ENCODE measurements around the gene LTBP3. TPM values are rescaled to one million over a fixed set of nuclear protein-coding genes. Genes with fewer than 3 reads are reported as not detected.

The LTBP3 gene
- 100 to 1,000 TPM; 104 to 189 (median 128) TPM for polyA plus RNA-seq (ENCODE audit: insufficient read length in 10 of 10)
- long read RNA-seq, donor 1, partial matches to known transcripts: 385 of 390 reads
- long read RNA-seq, donor 1, other reads (novel, unspliced or antisense): 0 of 390 reads
- long read RNA-seq, donor 2, partial matches to known transcripts: 234 of 268 reads
- long read RNA-seq, donor 2, other reads (novel, unspliced or antisense): 32 of 268 reads
- long read RNA-seq, donor 3: 0 reads
- long read RNA-seq, donor 4, partial matches to known transcripts: 350 of 360 reads
- long read RNA-seq, donor 4, other reads (novel, unspliced or antisense): 8 of 360 reads
- long read RNA-seq, donor 5, partial matches to known transcripts: 81 of 94 reads
- long read RNA-seq, donor 5, other reads (novel, unspliced or antisense): 0 of 94 reads
- long read RNA-seq, donor 6, partial matches to known transcripts: 296 of 309 reads
- long read RNA-seq, donor 6, other reads (novel, unspliced or antisense): 10 of 309 reads
- long read RNA-seq, donor 7, partial matches to known transcripts: 84 of 91 reads
- long read RNA-seq, donor 7, other reads (novel, unspliced or antisense): 5 of 91 reads
- long read RNA-seq, donor 8, partial matches to known transcripts: 20 of 21 reads
- long read RNA-seq, donor 8, other reads (novel, unspliced or antisense): 0 of 21 reads
- long read RNA-seq, donor 9, partial matches to known transcripts: 6 of 7 reads
- long read RNA-seq, donor 9, other reads (novel, unspliced or antisense): 0 of 7 reads

DNA sequence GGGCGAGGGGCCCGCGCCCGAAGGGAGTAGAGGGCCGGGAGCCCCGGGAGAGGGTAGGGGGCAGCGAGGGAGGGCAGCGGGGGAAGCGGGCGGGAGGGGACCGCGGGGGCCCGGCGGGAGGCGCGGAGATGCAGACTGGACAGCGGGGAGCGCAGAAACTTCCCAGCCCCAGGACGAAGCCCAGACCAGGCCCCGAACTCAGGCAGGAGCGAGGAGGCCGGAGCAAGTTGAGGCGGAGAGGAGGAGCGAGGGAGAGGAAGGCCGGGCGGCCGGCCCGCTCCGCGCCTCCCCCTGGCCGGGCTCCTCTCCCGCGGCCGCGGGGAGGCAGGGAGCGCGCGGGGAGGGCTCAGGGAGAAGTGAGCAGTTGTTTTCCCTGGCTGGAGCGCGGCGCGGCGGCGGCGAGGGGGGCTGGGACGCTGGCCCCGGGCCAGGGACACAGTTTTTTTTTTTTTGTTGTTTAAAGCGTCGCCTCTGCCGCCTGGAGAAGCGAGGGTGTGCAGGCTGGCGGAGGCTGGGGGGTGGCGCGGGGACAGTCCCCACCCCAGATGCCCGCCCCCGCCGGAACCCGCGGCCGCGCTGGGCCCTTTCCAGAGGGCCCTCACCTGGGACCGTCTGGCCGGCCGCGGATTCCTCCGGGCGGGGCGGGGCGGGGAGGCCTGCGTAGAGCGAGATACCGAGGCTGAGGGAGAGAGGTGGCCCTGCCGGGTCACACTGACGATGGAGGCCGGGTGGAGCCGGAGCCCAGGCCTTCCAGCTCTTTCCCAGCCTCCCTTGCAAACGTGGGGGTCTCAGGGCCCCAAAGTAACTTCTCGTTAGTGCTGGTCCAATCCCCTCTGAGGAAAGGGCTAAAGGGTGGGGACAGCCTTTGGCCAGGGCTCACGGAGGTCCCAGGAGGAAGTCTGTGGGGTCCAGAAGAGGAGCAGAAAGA lies at the start of gene LTBP3:
Gene LTBP3, minus strand, starts transcription at position 358 of the 928 bp plus-strand sequence. CDS start 400 bp downstream, outside the sequence.
- DNase-seq: peak; percentile 90 to 96 (median 93)

DNA sequence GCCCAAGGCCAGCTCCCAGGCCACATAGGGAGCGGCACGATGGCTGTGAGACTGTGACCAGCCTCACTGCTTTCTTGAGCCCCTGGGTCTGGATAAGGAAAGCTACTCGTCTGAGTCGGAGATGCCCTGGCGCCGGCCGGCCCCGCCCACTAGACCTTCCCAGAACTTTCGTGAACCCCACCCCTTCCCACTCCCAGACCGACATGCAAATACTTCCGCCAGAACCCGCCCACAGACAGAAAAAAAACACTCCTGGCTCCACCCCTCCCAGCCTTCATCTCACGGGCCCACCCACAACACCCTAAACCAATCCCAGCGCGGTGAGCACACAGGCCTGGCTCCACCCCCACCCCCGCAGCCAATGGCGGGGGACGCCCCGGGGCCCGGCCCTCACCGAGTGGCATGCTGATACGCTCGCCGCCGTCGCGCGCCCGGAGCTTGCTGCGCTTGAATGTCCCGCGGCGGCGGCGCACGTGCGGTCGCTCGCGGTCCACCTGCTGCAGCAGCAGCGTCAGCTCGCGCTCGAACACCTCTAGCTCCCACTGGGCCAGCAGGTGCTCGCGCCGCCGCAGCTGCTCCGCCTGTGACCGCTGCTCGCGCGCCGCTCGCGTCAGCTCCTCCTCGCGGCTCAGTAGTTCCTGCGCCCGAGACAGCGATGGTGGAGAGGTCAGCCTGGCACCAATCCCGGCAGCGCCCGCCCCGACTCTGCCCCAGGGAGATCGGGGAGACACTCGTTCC lies 48.9 kb upstream of the LTBP3 start:
- peak; percentile 93 to 96 (median 96) for DNase-seq

DNA sequence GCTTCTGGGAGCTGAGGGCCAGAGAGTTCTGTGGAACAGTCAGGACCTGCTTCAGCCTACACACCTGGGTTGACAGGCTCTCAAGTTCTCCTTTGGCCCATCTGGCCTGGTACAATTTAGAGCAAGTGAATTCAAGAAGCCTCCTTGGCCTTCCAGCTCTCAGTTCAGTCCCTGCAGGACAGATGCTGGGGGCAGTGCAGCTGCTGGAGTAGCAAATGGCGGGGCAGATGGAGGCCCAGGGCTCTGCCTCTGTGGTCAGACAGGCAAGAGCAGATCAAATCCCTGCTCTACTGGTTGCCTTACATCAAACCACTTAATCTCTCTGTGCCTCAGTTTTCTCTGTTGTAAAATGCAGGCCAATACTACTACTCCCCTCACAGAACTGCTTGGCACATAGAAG lies 46.1 kb upstream of the LTBP3 start:
- no peak for DNase-seq

DNA sequence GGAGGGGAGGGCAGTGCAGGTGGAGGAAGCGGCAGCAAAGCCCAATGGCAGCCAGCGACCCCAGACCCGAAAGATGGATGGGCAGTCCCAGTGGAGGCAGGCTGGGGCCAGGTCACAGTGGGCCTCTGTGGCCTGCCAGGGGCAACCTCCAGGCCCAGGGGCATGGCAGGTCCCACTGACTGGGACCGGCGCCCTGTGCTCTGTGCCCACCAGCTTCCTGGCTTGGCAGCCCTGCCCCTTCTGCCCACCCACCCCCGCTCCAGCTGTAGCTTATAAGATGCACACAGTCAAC lies 41.7 kb upstream of the LTBP3 start:
- no peak for DNase-seq

DNA sequence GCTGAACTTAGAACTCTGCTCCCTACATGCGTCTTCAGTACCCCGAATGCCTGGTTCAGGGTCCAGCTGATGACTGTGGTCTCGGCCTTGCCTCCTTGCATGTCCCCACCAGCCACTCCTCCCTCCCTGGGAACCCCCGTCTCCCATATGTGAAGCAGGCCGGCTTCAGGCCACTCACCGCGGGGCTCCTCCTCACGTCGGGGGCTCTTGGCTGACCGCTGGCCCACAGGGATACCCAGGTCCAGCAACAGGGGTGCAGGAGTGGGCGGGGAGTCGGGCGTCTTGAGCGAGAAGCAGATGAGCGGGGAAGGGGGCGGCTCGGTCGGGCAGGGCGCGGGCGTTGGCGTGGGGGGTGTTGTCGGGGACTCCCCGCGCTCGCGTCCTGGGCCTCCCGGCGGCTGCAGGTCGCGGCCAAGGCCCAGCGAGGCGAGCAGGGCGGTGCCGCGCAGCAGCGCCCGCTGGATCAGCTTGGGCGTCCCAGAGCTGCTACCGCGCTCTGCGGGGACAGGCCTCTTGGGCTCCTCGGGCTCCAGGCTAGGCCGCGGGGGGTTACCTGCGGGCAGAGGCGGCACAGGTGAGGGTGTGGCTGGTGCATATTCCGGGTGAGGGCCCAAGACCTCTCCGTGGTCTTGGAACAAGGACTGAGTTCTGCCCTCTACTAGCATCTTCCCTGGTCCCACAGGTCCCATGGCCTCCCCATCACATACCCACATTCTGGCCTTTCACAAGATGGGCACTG lies 41.2 kb upstream of the LTBP3 start:
- no peak for DNase-seq

DNA sequence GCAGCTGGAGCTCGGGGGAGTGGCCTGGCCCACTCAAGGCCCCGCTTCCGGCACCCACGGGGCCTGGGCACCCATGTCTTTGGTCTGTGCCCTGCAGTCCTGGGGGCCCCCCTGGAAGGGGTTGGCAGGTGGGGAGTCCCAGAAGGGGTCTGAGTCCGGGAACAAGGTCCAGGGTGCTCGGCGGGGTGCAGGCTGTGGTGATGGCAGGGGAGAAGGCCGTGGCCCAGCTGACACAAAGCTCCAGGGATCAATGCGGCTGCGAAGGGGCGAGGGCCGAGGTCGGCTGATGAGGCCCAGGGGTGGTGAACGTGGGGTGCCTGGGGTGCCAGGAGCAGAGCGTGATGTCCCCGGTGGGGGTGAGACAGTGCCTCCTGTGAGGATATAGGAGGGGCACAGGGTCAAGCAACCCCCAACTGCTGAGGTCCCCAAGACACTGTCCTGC lies 40.1 kb upstream of the LTBP3 start:
- DNase-seq: no peak

DNA sequence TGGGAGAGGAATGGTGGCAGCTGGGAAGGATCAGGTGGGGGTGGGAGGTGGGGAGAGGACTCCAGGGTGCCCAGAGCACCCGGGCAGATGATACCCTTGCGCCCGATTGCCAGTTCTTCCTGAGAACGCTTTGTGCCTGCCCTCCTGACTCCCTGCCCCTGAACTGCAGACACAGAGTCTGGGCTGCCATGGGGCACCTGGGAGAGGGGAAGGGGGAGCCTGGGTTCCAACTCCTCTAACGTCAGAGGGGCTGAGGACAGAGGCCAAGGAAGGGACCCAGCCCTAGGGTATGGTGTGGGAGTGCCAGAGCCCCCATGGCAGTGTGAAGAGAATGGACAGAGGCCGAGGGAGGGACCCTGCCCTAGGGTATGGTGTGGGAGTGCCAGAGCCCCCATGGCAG lies 38.4 kb upstream of the LTBP3 start:
- DNase-seq: no peak

DNA sequence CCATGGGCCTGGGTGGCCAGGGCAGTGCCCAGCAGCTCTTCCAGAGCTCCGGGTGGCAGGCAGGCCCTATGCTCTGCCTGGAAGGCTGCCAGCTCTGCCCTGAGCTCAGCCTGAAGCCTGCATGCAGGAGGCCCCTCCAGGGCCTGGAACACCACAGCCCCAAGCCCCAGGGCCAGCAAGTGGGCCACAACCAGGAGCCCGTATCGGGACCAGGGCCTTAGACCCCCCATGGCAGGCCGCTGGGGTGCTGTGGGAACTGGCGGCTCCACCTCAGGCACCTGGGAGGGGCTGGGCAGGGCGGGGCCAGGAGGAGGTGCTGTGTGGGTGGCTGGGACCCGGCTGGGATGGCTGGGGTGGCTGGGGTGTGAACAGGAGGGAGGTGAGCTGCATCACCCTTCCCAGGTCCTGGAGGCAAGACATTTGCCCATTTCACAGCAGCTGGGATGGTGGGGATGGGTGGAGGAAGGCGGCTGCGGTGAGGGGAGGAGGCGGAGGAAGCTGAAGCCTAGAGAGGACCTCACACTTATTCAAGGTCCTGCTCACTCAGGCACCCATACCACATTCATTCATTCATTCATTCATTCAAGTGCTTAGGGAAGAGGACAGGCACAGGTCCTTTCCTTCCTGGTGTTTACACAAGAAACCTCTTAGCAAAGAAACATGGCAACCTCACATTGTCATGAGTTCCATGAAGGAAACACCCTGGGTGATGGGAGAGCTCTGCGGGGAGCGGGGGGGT lies 37.6 kb upstream of the LTBP3 start, which contains the start of gene KCNK7:
Gene KCNK7, minus strand, starts transcription at position 258 of the 739 bp plus-strand sequence. Its CDS starts 28 bp downstream, at position 230.
- no peak for DNase-seq

DNA sequence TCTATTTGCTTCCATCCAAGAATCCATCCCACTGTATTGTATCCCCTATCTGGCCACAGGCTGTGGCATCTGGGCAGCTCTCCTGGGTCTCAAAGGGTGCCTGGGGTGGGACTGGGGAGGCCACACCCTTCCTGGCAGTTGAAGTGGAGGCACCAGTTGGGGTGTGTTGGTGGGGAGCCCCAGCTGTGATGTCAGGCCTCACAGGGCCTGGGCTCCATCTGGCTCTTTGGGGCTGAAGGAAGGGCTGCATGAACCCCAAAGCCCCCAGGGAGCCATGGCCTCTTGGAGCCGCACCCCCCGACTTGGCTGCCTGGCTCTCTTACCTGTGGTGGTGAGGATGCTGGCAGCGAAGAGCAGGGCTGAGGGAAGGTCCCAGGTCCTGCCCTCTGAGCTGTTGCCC lies 37.0 kb upstream of the LTBP3 start:
- DNase-seq: no peak

DNA sequence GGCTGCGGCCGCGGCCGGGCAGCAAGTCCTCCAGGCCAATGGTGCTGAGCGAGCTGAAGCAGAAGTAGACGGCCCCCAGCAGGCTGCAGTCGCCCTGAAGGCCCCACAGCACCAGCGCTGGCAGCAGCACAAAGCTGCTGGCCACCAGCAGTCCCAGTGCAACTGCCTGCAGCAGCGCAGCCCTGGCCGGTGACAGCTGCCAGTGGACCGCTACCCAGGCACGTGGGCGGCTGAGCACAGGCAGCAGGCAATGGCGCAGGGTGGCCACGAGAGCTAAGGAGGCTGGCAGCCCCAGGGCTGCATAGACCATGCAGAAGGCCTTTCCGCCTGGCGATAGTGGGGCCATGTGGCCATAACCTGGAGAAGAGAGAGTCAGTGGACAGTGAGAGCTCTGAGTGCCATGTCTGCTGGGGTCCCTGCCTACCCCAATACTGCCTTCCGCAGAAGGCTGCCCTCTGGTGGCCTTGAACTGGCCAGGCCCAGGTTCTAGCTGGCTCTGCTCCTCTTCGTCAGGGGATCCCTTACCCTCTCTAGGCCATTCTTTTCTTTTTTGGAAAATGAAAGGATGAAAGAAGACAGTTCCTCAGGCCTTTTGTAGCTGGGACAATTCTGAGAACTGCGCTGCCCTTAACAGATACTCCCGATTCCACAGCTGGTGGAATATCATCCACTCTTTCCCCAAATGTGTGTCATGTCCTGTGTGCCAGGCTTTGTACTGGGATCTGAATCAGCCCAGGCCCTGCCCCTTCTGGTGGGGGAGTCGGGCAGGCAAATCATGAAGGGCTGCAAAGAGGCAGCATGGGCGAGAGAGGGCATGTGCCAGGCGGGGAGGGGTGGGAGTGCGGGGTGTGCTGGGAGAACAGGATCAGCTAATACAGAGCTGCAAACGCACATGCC lies 35.6 kb upstream of the LTBP3 start:
- DNase-seq: peak in 1 of 3 donors; percentile 63

DNA sequence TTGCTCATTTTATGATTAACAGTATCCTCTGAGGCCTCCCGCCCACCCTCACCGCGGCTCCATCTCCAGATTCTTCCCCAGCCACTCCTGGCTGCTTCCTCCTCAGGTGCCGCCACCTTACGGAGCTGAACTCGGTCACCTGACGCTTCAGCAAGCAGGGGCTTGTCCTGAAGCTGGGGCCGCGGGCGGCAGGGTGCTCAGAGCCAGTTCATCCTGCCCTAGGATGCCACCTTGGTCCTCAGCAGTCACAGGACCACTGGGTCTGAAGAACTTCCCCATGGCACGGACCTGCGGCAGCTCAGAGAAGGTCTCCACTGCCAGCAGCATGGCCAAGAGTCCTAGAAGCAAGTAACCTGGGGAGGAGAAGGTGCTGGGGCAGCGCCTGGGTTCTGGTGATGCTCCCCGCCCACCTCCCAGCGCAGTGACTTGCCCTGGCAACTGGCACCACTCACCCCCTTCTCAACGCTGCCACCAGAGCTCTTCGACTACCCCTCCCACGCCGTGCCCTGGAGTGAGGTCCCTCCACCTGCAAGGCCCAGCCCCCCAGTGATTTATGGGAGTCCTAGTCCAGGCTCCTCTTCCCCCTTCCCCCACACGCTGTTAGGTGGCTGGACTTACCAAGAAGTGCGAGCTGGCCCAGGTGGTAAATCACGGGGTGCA lies 34.8 kb upstream of the LTBP3 start:
- DNase-seq: no peak

DNA sequence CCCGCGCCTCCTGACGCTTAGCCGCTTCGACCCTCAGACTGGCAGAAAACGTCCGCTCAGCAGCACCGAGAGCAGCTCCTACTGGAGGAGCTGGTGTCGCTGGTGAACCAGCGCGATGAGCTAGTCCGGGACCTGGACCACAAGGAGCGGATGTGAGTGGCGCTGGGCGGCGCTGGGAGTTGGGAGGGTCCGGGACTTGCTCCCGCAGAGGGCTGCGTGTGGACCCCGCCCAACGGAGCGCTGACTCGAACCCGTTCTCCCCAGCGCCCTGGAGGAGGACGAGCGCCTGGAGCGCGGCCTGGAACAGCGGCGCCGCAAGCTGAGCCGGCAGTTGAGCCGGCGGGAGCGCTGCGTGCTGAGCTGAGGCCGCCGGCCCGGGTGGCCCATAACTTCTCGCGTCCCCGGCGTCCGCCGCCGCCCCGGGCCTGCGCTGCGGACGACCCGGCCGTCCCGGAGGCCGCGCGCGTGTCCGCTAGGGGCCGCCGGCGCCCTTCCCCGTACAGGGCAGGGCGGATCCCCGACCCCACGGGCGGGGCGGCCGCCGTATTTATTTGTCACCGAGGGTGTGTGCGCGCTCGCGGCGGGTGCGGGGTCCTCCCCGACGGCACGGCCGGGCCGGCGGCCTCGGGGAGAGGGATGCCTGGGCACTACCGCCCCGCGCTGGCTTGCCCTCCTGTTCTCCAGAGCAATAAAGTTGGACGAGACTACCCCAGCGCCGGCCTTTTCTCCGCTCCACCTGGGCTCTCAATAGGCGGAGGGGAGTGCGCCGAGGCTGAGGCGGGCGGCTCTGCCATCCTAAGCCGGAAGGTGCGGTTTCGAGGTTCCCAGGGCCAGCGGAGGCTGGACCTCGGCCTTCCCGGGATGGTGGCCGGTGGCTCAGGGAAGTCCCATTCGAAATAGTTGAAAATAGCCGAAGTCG lies 34.0 kb upstream of the LTBP3 start:
- DNase-seq: peak in 1 of 3 donors; percentile 80

DNA sequence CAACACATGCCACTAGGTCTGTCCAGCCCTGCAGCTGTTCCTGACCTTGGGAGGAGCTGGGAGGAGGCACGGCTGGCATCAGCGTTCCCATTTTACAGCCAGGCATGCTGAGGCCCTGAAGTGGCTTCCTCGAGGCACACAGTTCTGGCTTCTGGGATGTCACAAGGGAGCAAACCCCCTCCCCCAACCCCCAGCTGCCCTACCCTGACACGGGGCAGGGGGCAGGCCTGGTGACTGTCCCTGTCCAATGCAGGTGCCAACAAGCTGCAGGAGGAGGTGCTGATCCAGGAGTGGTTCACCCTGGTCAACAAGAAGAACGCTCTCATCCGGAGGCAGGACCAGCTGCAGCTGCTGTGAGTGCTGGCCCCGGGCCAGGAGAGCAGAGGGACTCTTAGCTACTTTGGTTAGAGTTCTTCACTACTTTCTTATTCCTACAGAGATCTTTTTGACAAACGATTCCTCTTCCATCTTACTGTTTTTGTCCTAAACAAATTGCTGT lies 32.1 kb upstream of the LTBP3 start:
- peak in 2 of 3 donors; percentile 84 to 92 for DNase-seq

DNA sequence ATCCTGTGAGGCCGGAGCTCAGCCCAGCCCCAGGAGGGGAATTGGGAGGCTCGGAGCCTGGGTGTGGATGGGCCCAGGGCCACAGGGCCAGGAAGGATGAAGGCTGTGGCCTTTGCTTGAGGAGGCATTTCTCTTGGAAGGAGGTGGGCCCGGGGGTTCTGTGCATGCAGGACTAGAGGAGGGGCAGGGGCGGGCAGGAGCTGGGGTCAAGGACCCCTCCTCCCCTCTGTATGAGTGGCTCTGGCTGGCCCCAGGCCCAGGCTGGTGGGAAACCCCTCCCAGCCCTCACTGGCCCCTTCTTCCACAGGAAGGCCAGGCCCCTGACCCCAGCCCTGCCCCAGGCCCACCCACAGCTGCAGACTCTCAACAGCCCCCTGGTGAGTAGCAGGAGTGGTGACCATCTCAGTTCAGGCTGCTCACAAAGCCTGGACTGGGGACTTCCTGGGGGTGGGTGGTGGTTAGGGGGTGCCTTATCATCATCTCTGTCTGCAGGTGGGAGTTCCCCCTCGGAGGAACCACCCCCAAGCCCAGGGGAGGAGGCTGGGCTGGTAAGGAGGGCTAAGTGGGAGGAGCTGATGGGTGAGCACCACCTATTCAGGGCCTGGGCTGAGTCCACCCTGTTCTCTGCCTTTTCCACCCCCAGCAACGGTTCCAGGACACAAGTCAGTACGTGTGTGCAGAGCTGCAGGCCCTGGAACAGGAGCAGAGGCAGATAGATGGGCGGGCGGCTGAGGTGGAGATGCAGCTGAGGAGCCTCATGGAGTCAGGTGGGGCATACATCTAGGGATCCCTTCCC lies 31.5 kb upstream of the LTBP3 start:
- peak in 1 of 3 donors; percentile 42 for DNase-seq

DNA sequence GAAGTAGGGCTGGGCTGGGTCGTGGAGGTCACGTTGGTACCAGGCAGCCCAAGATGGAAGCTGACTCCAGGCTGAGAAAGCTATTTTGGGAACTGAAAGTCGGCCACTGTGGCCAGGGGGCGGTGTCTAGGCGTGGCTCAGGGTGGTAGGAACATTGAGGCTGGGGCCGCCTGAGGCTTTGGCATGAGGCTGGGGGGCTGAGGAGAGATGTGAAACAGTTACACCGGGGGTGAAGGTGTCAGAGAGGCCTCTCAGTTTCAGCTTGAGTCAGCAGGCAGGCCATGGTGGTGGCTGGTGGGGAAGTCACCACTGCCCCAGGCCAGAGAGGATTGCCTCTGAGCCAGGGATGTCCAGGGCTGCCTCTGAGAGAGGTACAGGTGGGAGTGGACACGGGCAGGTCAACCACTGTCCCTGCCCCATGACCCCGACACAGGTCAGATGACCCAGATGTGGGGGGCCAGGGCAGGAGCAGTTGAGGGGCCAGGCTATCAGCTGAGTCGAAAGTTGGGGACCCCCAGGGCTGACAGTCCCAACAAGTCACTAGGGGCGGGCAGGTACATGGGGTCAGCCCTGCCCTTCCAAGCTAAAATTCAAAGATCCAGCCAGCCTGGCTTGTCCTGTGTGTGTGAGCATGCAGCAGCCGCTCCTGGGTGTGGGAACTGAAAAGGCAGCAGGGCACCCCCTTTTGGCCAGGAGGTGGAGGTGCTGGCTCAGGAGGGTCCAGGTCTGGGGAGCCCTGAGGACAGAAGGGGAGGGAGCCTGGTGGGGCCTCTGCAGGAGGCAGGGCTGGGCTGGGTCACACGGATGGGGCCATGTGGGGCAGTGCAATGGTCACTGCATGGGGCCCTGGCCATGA lies 30.3 kb upstream of the LTBP3 start:
- DNase-seq: peak in 2 of 3 donors; percentile 35 to 49

Data from muscle of back (tissue), 13 donors.